ENCODE results near the gene PI4KA.

- TF ChIP-seq POLR2AphosphoS5 (IDR thresholded peaks at IDR 0.05) (no peak), EP300 (conservative IDR thresholded peaks at IDR 0.05; ENCODE audit: poor library complexity, severe bottlenecking) (no peak)
These were observed 14.6 kb upstream of the PI4KA start for GRCh38 chr22:20873214-20873613.
